Activated naive CD8-positive, alpha-beta T cell treated with anti-CD3 and anti-CD28 coated beads for 36 hours (primary cell): ENCODE data around the gene RPS21. TPM values are rescaled to one million over a fixed set of nuclear protein-coding genes. Genes with fewer than 3 reads are reported as not detected.

ENCODE experiments used
- DNase-seq: peaks from one replicate; pipeline ENCODE4 v3.0.0; 2021
- H3K27ac Mint-ChIP-seq: one replicate; pipeline ENCODE4 v1.8.0; 2022; ENCODE audit warnings: mild to moderate bottlenecking, moderate library complexity, mixed read lengths
- H3K27me3 Mint-ChIP-seq: one replicate; pipeline ENCODE4 v1.8.0; 2022; ENCODE audit warnings: mild to moderate bottlenecking, mixed read lengths
- H3K36me3 Mint-ChIP-seq: one replicate; pipeline ENCODE4 v1.8.0; 2021; ENCODE audit warnings: mild to moderate bottlenecking, mixed read lengths
- H3K4me1 Mint-ChIP-seq: one replicate; pipeline ENCODE4 v1.8.0; 2021; ENCODE audit warnings: mixed read lengths
- H3K4me3 Mint-ChIP-seq: one replicate; pipeline ENCODE4 v1.8.0; 2022; ENCODE audit warnings: mild to moderate bottlenecking, moderate library complexity, mixed read lengths
- H3K9me3 Mint-ChIP-seq: one replicate; pipeline ENCODE4 v1.8.0; 2022; ENCODE audit warnings: mixed read lengths
- total RNA-seq, 2 experiments: library from RNA; stranded (reverse); gene quantifications; one replicate each; pipeline ENCODE4 v1.2.3, GENCODE V29; 2021

RPS21 gene
- total RNA-seq, 2 experiments from 2014 or later, result 2,242 to 2,482 TPM

GRCh38 chr20:62377615-62378178 lies 9.2 kb upstream of the RPS21 start:
- DNase-seq, result no peak

GRCh38 chr20:62378215-62378614 lies 8.7 kb upstream of the RPS21 start:
- Mint-ChIP-seq H3K4me1 (peaks cover 2% of the 10 kb centered on the region), H3K27ac (no peak overlapping the region), H3K27me3 (no peaks in the 10 kb centered on the region), H3K4me3 (no peak overlapping the region), H3K9me3 (peaks cover 3% of the 10 kb centered on the region), H3K36me3 (peaks cover 11% of the 10 kb centered on the region)
- DNase-seq, result no peak

More at GRCh38 chr20:62377615-62378178, 9.2 kb upstream of the RPS21 start:
- Mint-ChIP-seq H3K4me3 (no peak overlapping the region), H3K36me3 (peaks cover 9% of the 10 kb centered on the region), H3K27ac (no peak overlapping the region), H3K27me3 (no peaks in the 10 kb centered on the region), H3K4me1 (no peaks in the 10 kb centered on the region), H3K9me3 (peaks cover 3% of the 10 kb centered on the region)

- Mint-ChIP-seq H3K9me3 (peaks cover 3% of the 10 kb centered on the region), H3K27me3 (no peaks in the 10 kb centered on the region), H3K4me1 (peaks cover 14% of the 10 kb centered on the region), H3K27ac (no peak overlapping the region), H3K4me3 (no peak overlapping the region), H3K36me3 (peaks cover 27% of the 10 kb centered on the region)
- no peak for DNase-seq
Measured at GRCh38 chr20:62381202-62381797, 5.6 kb upstream of the RPS21 start.

- Mint-ChIP-seq H3K27ac (no peak overlapping the region), H3K27me3 (no peaks in the 10 kb centered on the region), H3K9me3 (peaks cover 3% of the 10 kb centered on the region), H3K4me1 (peaks cover 14% of the 10 kb centered on the region), H3K4me3 (no peak overlapping the region), H3K36me3 (peaks cover 28% of the 10 kb centered on the region)
- no peak for DNase-seq
Measured at GRCh38 chr20:62381842-62382241, 5.1 kb upstream of the RPS21 start.

- no peak overlapping the region for H3K27ac Mint-ChIP-seq
- peak; percentile 82 for DNase-seq
- H3K4me1 Mint-ChIP-seq, result peaks cover 16% of the 10 kb centered on the region
- peaks cover 33% of the 10 kb centered on the region for H3K36me3 Mint-ChIP-seq
- H3K27me3 Mint-ChIP-seq, result no peaks in the 10 kb centered on the region
- no peak overlapping the region for H3K4me3 Mint-ChIP-seq
- H3K9me3 Mint-ChIP-seq, result peaks cover 3% of the 10 kb centered on the region
Measured at GRCh38 chr20:62382306-62383198, 4.4 kb upstream of the RPS21 start.

GRCh38 chr20:62387219-62387913 lies 463 bp downstream of the RPS21 start:
- peaks cover 39% of the 10 kb centered on the region for H3K4me1 Mint-ChIP-seq
- peak overlapping the region; percentile 93 for H3K27ac Mint-ChIP-seq
- DNase-seq, result no peak
- peaks cover 52% of the 10 kb centered on the region for H3K36me3 Mint-ChIP-seq
- H3K9me3 Mint-ChIP-seq, result no peaks in the 10 kb centered on the region
- peak overlapping the region; percentile 93 for H3K4me3 Mint-ChIP-seq
- H3K27me3 Mint-ChIP-seq, result no peaks in the 10 kb centered on the region

GRCh38 chr20:62387933-62388635 lies 1.2 kb downstream of the RPS21 start:
- Mint-ChIP-seq H3K4me3 (peak overlapping the region; percentile 93), H3K27ac (peak overlapping the region; percentile 93), H3K36me3 (peaks cover 47% of the 10 kb centered on the region), H3K9me3 (no peaks in the 10 kb centered on the region), H3K4me1 (peaks cover 36% of the 10 kb centered on the region), H3K27me3 (no peaks in the 10 kb centered on the region)
- DNase-seq, result no peak

GRCh38 chr20:62388839-62389600 lies 2.1 kb downstream of the RPS21 start:
- Mint-ChIP-seq H3K27me3 (no peaks in the 10 kb centered on the region), H3K4me1 (peaks cover 33% of the 10 kb centered on the region), H3K9me3 (no peaks in the 10 kb centered on the region), H3K27ac (peak overlapping the region; percentile 93), H3K36me3 (peaks cover 43% of the 10 kb centered on the region), H3K4me3 (peak overlapping the region; percentile 93)
- no peak for DNase-seq

- Mint-ChIP-seq H3K27me3 (no peaks in the 10 kb centered on the region), H3K4me3 (peak overlapping the region; percentile 93), H3K4me1 (peaks cover 33% of the 10 kb centered on the region), H3K27ac (peak overlapping the region; percentile 93), H3K9me3 (no peaks in the 10 kb centered on the region), H3K36me3 (peaks cover 43% of the 10 kb centered on the region)
- DNase-seq, result no peak
Measured at GRCh38 chr20:62389601-62390087, 2.7 kb downstream of the RPS21 start.

GRCh38 chr20:62390317-62391164 lies 3.6 kb downstream of the RPS21 start:
- DNase-seq, result no peak
- H3K4me1 Mint-ChIP-seq, result peaks cover 26% of the 10 kb centered on the region
- H3K36me3 Mint-ChIP-seq, result peaks cover 36% of the 10 kb centered on the region
- H3K9me3 Mint-ChIP-seq, result no peaks in the 10 kb centered on the region
- peak overlapping the region; percentile 93 for H3K27ac Mint-ChIP-seq
- H3K4me3 Mint-ChIP-seq, result no peak overlapping the region
- no peaks in the 10 kb centered on the region for H3K27me3 Mint-ChIP-seq

- no peak for DNase-seq
- H3K9me3 Mint-ChIP-seq, result no peaks in the 10 kb centered on the region
- no peak overlapping the region for H3K4me3 Mint-ChIP-seq
- no peaks in the 10 kb centered on the region for H3K27me3 Mint-ChIP-seq
- H3K36me3 Mint-ChIP-seq, result peaks cover 31% of the 10 kb centered on the region
- H3K4me1 Mint-ChIP-seq, result peaks cover 25% of the 10 kb centered on the region
- H3K27ac Mint-ChIP-seq, result peak overlapping the region; percentile 28
Measured at GRCh38 chr20:62391165-62392076, 4.5 kb downstream of the RPS21 start.

GRCh38 chr20:62392077-62392418 lies 5.1 kb downstream of the RPS21 start:
- Mint-ChIP-seq H3K27me3 (no peaks in the 10 kb centered on the region), H3K27ac (no peak overlapping the region), H3K36me3 (peaks cover 31% of the 10 kb centered on the region), H3K9me3 (no peaks in the 10 kb centered on the region), H3K4me3 (no peak overlapping the region), H3K4me1 (peaks cover 25% of the 10 kb centered on the region)
- DNase-seq, result no peak
